ENCODE data around the gene PASD1. TPM values are rescaled to one million over a fixed set of nuclear protein-coding genes. Genes with fewer than 3 reads are reported as not detected.
"Not testable (repeated sequence)": the region's sequence is repeated elsewhere in the genome, so short reads cannot be mapped to it uniquely, and the experiment has no call there.

Gene PASD1
- total RNA-seq, 5 donors from 2014 or later (not counting 1 experiment from before 2014, with no cell fraction given) = not detected

GRCh38 chrX:151555301-151555700, 8.2 kb upstream of the PASD1 start:
- POLR2A ChIA-PET; H3K9me3 Mint-ChIP-seq; H3K27ac ChIP-seq (ENCODE audit: low read length); H3K27me3 ChIP-seq (replicated peaks in 1 of 2; ENCODE audit: control insufficient read depth in 2 of 2, extremely low read depth in 1 of 2, insufficient read depth in 2 of 2, low read length in 1 of 2); H3K4me3 Mint-ChIP-seq; ATAC-seq (replicated peaks in 1 of 4); H3K27ac Mint-ChIP-seq; CTCF ChIA-PET; H3K9me3 ChIP-seq; H3K4me1 Mint-ChIP-seq; H3K4me1 ChIP-seq (ENCODE audit: control insufficient read depth in 1 of 2, extremely low read depth in 1 of 2, insufficient read depth in 2 of 2, low read length in 2 of 2); DNase-seq; H3K36me3 ChIP-seq (ENCODE audit: control insufficient read depth in 2 of 2, extremely low read depth in 1 of 2, insufficient read depth in 1 of 2, low read length in 1 of 2); H3K27me3 Mint-ChIP-seq; H3K36me3 Mint-ChIP-seq; H3K4me3 ChIP-seq (ENCODE audit: control insufficient read depth in 1 of 2, extremely low read depth in 1 of 2, low read length in 1 of 2): not testable (repeated sequence)
- WGBS (ENCODE audit: insufficient coverage) = 93% methylated on average over 3 of the region's 25 CpGs

GRCh38 chrX:151562485-151562884, 990 bp upstream of the PASD1 start:
- H3K4me3 ChIP-seq (ENCODE audit: control insufficient read depth in 1 of 2, extremely low read depth in 1 of 2, low read length in 1 of 2); H3K4me1 ChIP-seq (ENCODE audit: control insufficient read depth in 1 of 2, extremely low read depth in 1 of 2, insufficient read depth in 2 of 2, low read length in 2 of 2); H3K27ac Mint-ChIP-seq; H3K27me3 Mint-ChIP-seq; H3K4me1 Mint-ChIP-seq; H3K27me3 ChIP-seq (replicated peaks in 1 of 2; ENCODE audit: control insufficient read depth in 2 of 2, extremely low read depth in 1 of 2, insufficient read depth in 2 of 2, low read length in 1 of 2); H3K36me3 Mint-ChIP-seq; ATAC-seq (replicated peaks in 1 of 4); DNase-seq; CTCF ChIA-PET; H3K4me3 Mint-ChIP-seq; H3K27ac ChIP-seq (ENCODE audit: low read length); H3K9me3 ChIP-seq; H3K9me3 Mint-ChIP-seq; H3K36me3 ChIP-seq (ENCODE audit: control insufficient read depth in 2 of 2, extremely low read depth in 1 of 2, insufficient read depth in 1 of 2, low read length in 1 of 2): not testable (repeated sequence)
- POLR2A ChIA-PET = interaction anchor here in 1 of 2 donors (0.7 kb wide), 1 partner anchor 498 kb away, joined by 3 read pairs; no protein-coding TSS in a partner anchor
- no CpG with 5 or more reads among the region's 21 CpGs for WGBS (ENCODE audit: insufficient coverage)

GRCh38 chrX:151563003-151563402, 472 bp upstream of the PASD1 start:
- H3K9me3 Mint-ChIP-seq; H3K36me3 ChIP-seq (ENCODE audit: control insufficient read depth in 2 of 2, extremely low read depth in 1 of 2, insufficient read depth in 1 of 2, low read length in 1 of 2); H3K9me3 ChIP-seq; DNase-seq; H3K27me3 Mint-ChIP-seq; CTCF ChIA-PET; H3K4me3 Mint-ChIP-seq; H3K4me1 ChIP-seq (ENCODE audit: control insufficient read depth in 1 of 2, extremely low read depth in 1 of 2, insufficient read depth in 2 of 2, low read length in 2 of 2); H3K4me3 ChIP-seq (ENCODE audit: control insufficient read depth in 1 of 2, extremely low read depth in 1 of 2, low read length in 1 of 2); ATAC-seq (replicated peaks in 1 of 4); H3K27me3 ChIP-seq (replicated peaks in 1 of 2; ENCODE audit: control insufficient read depth in 2 of 2, extremely low read depth in 1 of 2, insufficient read depth in 2 of 2, low read length in 1 of 2); H3K27ac ChIP-seq (ENCODE audit: low read length); H3K4me1 Mint-ChIP-seq; H3K36me3 Mint-ChIP-seq; H3K27ac Mint-ChIP-seq; POLR2A ChIA-PET: not testable (repeated sequence)
- no CpG with 5 or more reads among the region's 24 CpGs for WGBS (ENCODE audit: insufficient coverage)

DNA sequence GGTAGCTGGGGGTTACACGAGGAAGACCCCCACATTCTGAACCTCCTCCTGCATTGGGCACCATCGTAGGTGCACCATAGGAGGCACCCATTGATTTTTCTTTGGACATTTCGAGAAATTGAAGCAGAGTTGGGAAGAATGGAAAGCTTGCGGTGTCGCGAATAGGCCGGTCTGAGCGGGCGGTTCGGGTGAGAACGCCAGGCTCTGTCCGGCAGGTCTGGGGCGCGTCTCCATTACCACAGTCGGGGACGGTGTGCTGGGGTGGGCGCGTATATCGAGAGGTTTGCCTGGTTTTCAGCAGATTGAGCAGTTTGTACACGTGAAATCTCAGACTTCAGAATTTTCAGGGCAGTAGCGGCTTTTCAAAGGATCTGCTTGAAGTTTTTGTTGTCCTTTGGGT, 560 bp downstream of the PASD1 start:
- H3K27ac ChIP-seq (ENCODE audit: low read length) = no peak overlapping the region
- ChIA-PET POLR2A (no interaction called here), CTCF (no interaction called here)
- no peaks in the 10 kb centered on the region for H3K4me1 ChIP-seq (ENCODE audit: control insufficient read depth in 1 of 2, extremely low read depth in 1 of 2, insufficient read depth in 2 of 2, low read length in 2 of 2)
- no peak for ATAC-seq (replicated peaks in 1 of 4)
- Mint-ChIP-seq H3K9me3 (no peaks in the 10 kb centered on the region), H3K4me3 (no peak overlapping the region), H3K27me3 (peaks cover 0 to 12% of the 10 kb centered on the region in 2 donors), H3K4me1 (no peaks in the 10 kb centered on the region), H3K36me3 (no peaks in the 10 kb centered on the region), H3K27ac (no peak overlapping the region)
- WGBS (ENCODE audit: insufficient coverage) = 94% methylated on average over 6 of the region's 21 CpGs
- no peak overlapping the region for H3K4me3 ChIP-seq (ENCODE audit: control insufficient read depth in 1 of 2, extremely low read depth in 1 of 2, low read length in 1 of 2)
- no peaks in the 10 kb centered on the region for H3K36me3 ChIP-seq (ENCODE audit: control insufficient read depth in 2 of 2, extremely low read depth in 1 of 2, insufficient read depth in 1 of 2, low read length in 1 of 2)
- H3K27me3 ChIP-seq (replicated peaks in 1 of 2; ENCODE audit: control insufficient read depth in 2 of 2, extremely low read depth in 1 of 2, insufficient read depth in 2 of 2, low read length in 1 of 2) = no peaks in the 10 kb centered on the region
- no peak for DNase-seq
- no peaks in the 10 kb centered on the region for H3K9me3 ChIP-seq

DNA sequence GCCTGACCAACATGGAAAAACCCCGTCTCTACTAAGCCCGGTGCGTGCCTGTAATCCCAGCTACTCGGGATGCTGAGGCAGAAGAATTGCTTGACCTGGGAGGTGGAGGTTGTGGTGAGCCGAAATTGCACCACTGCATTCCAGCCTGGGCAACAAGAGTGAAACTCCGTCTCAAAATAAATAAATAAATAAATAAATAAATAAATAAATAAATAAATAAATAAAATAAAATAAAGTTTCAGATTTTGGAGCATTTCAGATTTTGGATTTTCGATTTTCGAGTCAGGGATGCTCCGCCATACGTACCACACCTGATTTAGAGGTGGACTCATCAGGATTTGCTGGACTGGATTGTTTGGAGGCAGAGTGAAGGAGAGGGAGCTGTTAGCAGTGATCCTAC, 3.4 kb downstream of the PASD1 start:
- H3K4me3 Mint-ChIP-seq; H3K27me3 ChIP-seq (replicated peaks in 1 of 2; ENCODE audit: control insufficient read depth in 2 of 2, extremely low read depth in 1 of 2, insufficient read depth in 2 of 2, low read length in 1 of 2); H3K27ac Mint-ChIP-seq; DNase-seq; H3K4me1 ChIP-seq (ENCODE audit: control insufficient read depth in 1 of 2, extremely low read depth in 1 of 2, insufficient read depth in 2 of 2, low read length in 2 of 2); H3K9me3 Mint-ChIP-seq; H3K9me3 ChIP-seq; POLR2A ChIA-PET; H3K27ac ChIP-seq (ENCODE audit: low read length); H3K4me3 ChIP-seq (ENCODE audit: control insufficient read depth in 1 of 2, extremely low read depth in 1 of 2, low read length in 1 of 2); H3K36me3 Mint-ChIP-seq; H3K4me1 Mint-ChIP-seq; CTCF ChIA-PET; ATAC-seq (replicated peaks in 1 of 4); H3K36me3 ChIP-seq (ENCODE audit: control insufficient read depth in 2 of 2, extremely low read depth in 1 of 2, insufficient read depth in 1 of 2, low read length in 1 of 2): not testable (repeated sequence)
- H3K27me3 Mint-ChIP-seq = peaks cover 2 to 27% of the 10 kb centered on the region in 2 donors
- no CpG with 5 or more reads among the region's 10 CpGs for WGBS (ENCODE audit: insufficient coverage)

DNA sequence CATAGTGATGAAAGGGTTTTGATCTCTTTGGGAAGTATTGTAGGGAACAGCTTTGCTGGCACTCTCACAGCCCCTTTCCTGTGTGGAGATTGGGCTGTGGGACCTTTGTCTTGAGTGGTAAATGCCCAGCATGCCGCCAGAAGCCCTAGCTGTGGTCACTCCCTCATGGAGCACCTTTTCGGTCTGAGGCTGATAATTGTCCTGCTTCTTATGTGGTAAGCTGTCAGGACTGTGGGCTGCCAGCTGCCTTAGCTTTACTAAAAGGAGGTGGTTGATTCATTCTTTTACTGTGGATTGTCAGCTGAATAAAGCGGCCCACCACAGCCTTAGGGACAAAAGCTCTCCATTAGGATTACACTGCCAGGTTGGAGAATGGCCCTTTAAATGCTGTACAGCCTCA, 7.1 kb downstream of the PASD1 start:
- no peak overlapping the region for H3K27ac ChIP-seq (ENCODE audit: low read length)
- ChIA-PET POLR2A (no interaction called here), CTCF (no interaction called here)
- peaks cover 0 to 2% of the 10 kb centered on the region in 2 experiments for H3K27me3 ChIP-seq (replicated peaks in 1 of 2; ENCODE audit: control insufficient read depth in 2 of 2, extremely low read depth in 1 of 2, insufficient read depth in 2 of 2, low read length in 1 of 2)
- ATAC-seq (replicated peaks in 1 of 4) (no peak), DNase-seq (no peak)
- H3K4me3 ChIP-seq (ENCODE audit: control insufficient read depth in 1 of 2, extremely low read depth in 1 of 2, low read length in 1 of 2) = no peak overlapping the region
- no peaks in the 10 kb centered on the region for H3K4me1 Mint-ChIP-seq
- no peak overlapping the region for H3K4me3 Mint-ChIP-seq
- H3K9me3 Mint-ChIP-seq = no peaks in the 10 kb centered on the region
- WGBS (ENCODE audit: insufficient coverage) = no CpG with 5 or more reads among the region's 3 CpGs
- no peaks in the 10 kb centered on the region for H3K4me1 ChIP-seq (ENCODE audit: control insufficient read depth in 1 of 2, extremely low read depth in 1 of 2, insufficient read depth in 2 of 2, low read length in 2 of 2)
- H3K27me3 Mint-ChIP-seq = peaks cover 2 to 43% of the 10 kb centered on the region in 2 donors
- H3K27ac Mint-ChIP-seq = no peak overlapping the region
- H3K36me3 Mint-ChIP-seq = no peaks in the 10 kb centered on the region
- no peaks in the 10 kb centered on the region for H3K36me3 ChIP-seq (ENCODE audit: control insufficient read depth in 2 of 2, extremely low read depth in 1 of 2, insufficient read depth in 1 of 2, low read length in 1 of 2)
- H3K9me3 ChIP-seq = no peaks in the 10 kb centered on the region

DNA sequence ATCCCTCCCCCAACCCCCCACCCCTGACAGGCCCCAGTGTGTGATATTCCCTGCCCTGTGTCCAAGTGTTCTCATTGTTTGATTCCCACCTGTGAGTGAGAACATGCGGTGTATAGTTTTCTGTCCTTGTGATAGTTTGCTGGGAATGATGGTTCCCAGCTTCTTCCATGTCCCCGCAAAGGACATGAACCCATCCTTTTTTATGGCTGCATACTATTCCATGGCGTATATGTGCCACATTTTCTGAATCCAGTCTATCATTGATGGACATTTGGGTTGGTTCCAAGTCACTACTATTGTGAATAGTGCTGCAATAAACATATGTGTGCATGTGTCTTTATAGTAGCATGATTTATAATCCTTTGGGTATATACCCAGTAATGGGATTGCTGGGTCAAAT, 29.9 kb downstream of the PASD1 start:
- CTCF ChIA-PET; H3K36me3 ChIP-seq (ENCODE audit: control insufficient read depth in 2 of 2, extremely low read depth in 1 of 2, insufficient read depth in 1 of 2, low read length in 1 of 2); POLR2A ChIA-PET; H3K9me3 Mint-ChIP-seq; H3K36me3 Mint-ChIP-seq; H3K27ac ChIP-seq (ENCODE audit: low read length); H3K27me3 ChIP-seq (replicated peaks in 1 of 2; ENCODE audit: control insufficient read depth in 2 of 2, extremely low read depth in 1 of 2, insufficient read depth in 2 of 2, low read length in 1 of 2); H3K4me3 ChIP-seq (ENCODE audit: control insufficient read depth in 1 of 2, extremely low read depth in 1 of 2, low read length in 1 of 2); H3K9me3 ChIP-seq; H3K27ac Mint-ChIP-seq; ATAC-seq (replicated peaks in 1 of 4); H3K4me1 ChIP-seq (ENCODE audit: control insufficient read depth in 1 of 2, extremely low read depth in 1 of 2, insufficient read depth in 2 of 2, low read length in 2 of 2); H3K4me3 Mint-ChIP-seq; DNase-seq; H3K4me1 Mint-ChIP-seq: not testable (repeated sequence)
- no CpG with 5 or more reads among the region's 3 CpGs for WGBS (ENCODE audit: insufficient coverage)
- peaks cover 2 to 16% of the 10 kb centered on the region in 2 donors for H3K27me3 Mint-ChIP-seq

All from T-cell (primary cell).